Esophagus muscularis mucosa (tissue), 4 donors: ENCODE data around the gene FOXD4.
"Not testable (repeated sequence)": the region's sequence is repeated elsewhere in the genome, so short reads cannot be mapped to it uniquely, and the experiment has no call there.

Experiments
- CTCF ChIP-seq, 3 experiments: fragments of 200-600 bp in 2 of 3; fragments of 450-650 bp in 1 of 3; sonication (generic) in 2 of 3; IDR thresholded peaks; one replicate each; pipeline ENCODE4 v1.5.1; 2017 to 2019; ENCODE audit warnings: antibody characterized with exemption in 3 of 3, mild to moderate bottlenecking in 2 of 3, moderate library complexity in 1 of 3
- EP300 ChIP-seq: sonication (generic); formaldehyde crosslinking; IDR thresholded peaks from one replicate; pipeline ENCODE4 v1.6.1; 2017; ENCODE audit warnings: antibody characterized with exemption
- POLR2A ChIP-seq: fragments of 450-650 bp; IDR thresholded peaks from one replicate; pipeline ENCODE4 v1.6.1; 2017; ENCODE audit warnings: antibody characterized with exemption, moderate library complexity, mild to moderate bottlenecking, low read depth
- POLR2AphosphoS5 ChIP-seq, 2 donors: sonication (generic); formaldehyde crosslinking; IDR thresholded peaks; one replicate each; pipeline ENCODE4 v1.6.1; 2017; ENCODE audit warnings: antibody characterized with exemption in 2 of 2

- TF ChIP-seq CTCF (IDR thresholded peaks at IDR 0.05); POLR2A; POLR2AphosphoS5 (IDR thresholded peaks at IDR 0.05); EP300: not testable (repeated sequence)
Measured at GRCh38 chr9:93909-94308, 24.3 kb downstream of the FOXD4 start.
